Lower leg skin (tissue), 3 donors: ENCODE measurements around the gene RPP40.

ENCODE experiments used
- CTCF ChIP-seq, 3 donors: fragments of 450-650 bp; IDR thresholded peaks; one replicate each; pipeline ENCODE4 v1.5.1; 2016; ENCODE audit warnings: antibody characterized with exemption in 3 of 3, mild to moderate bottlenecking in 3 of 3, moderate library complexity in 2 of 3
- POLR2A ChIP-seq, 2 donors: fragments of 450-650 bp; IDR thresholded peaks; one replicate each; pipeline ENCODE4 v1.6.1; 2016 to 2017; ENCODE audit warnings: antibody characterized with exemption in 2 of 2, mild to moderate bottlenecking in 1 of 2, moderate library complexity in 1 of 2

- TF ChIP-seq CTCF (IDR thresholded peaks at IDR 0.05), result no peak
- TF ChIP-seq POLR2A (IDR thresholded peaks at IDR 0.05), result no peak
These were observed 41.6 kb upstream of the RPP40 start for GRCh38 chr6:5045416-5045815.
